T-helper 2 cell treated with Interferon-gamma antibody and Interleukin-4, amounts not matched to agents 100 ng/mL and 5 ng/mL, for 36 hours (primary cell): ENCODE results near the gene AVPR1B. TPM values are rescaled to one million over a fixed set of nuclear protein-coding genes. Genes with fewer than 3 reads are reported as not detected.

ENCODE experiments used
- total RNA-seq: library from RNA; stranded (reverse); gene quantifications from 2 replicates; pipeline ENCODE4 v1.2.3, GENCODE V29; 2022

Gene AVPR1B
- total RNA-seq, 1 donor from 2014 or later: not detected

Other genes starting within 250 kb of the AVPR1B start
- not detected in 2 replicates for gene SLC26A9, start 173.9 kb downstream of the AVPR1B start, total RNA-seq
- gene RAB7B, start 114.0 kb downstream of the AVPR1B start, total RNA-seq: not detected in 2 replicates
- gene CTSE, start 93.5 kb downstream of the AVPR1B start, total RNA-seq: not detected in 2 replicates
- not detected in 2 replicates for gene RHEX, start 64.2 kb downstream of the AVPR1B start, total RNA-seq
- gene FAM72A, start 85.5 kb upstream of the AVPR1B start, total RNA-seq: 20.6 and 27.6 TPM in 2 replicates
- 83.2 and 92.5 TPM in 2 replicates for gene SRGAP2, start 86.2 kb upstream of the AVPR1B start, total RNA-seq